Right renal pelvis (tissue), 4 donors: ENCODE data around the gene ANXA2. TPM values are rescaled to one million over a fixed set of nuclear protein-coding genes. Genes with fewer than 3 reads are reported as not detected.
"Not testable (repeated sequence)": the region's sequence is repeated elsewhere in the genome, so short reads cannot be mapped to it uniquely, and the experiment has no call there.

ENCODE experiments used
- DNase-seq, 4 donors: peaks; one replicate each; pipeline ENCODE4 v3.0.0-alpha.2; 2013; ENCODE audit warnings: low read depth in 4 of 4, low spot score in 3 of 4, missing footprints in 1 of 4
- polyA plus RNA-seq, 4 donors: library from polyadenylated mRNA; unstranded; fragments of 120-200 nt; gene quantifications; one replicate each; pipeline ENCODE4 v1.2.1, GENCODE V29; 2013; ENCODE audit not compliant: insufficient read length in 4 of 4

The ANXA2 gene
- polyA plus RNA-seq, 4 donors: 530 to 617 (median 572) TPM

DNA sequence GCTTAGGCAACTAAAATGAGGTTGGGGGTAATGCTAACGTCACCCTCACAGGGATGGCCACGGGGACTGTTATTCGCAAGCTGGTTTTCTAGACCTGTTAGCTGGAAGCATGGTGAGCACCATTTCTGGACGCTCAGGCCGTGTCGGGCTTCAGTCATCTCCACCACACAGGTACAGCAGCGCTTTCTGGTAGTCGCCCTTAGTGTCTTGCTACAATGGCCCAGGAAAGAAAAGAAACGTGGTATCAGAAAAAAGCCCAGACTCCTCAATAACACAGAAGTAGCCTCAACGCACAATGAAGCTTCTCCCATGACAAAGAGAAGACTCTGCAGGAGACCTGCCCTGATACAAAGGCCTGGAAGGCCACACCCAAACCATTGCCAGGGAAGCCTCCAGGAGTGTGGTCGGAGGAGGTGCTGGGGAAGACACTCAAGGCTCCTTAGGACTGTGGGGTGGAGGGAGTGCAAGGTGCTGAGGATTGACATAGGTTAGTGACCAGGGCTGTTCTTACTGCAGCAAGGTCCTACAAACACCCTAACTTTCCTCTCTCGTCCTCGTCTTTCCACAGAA lies 50.2 kb downstream of the ANXA2 start:
- no peak for DNase-seq

- DNase-seq: no peak
Observed at GRCh38 chr15:60346653-60347052, 51.1 kb downstream of the ANXA2 start.

DNA sequence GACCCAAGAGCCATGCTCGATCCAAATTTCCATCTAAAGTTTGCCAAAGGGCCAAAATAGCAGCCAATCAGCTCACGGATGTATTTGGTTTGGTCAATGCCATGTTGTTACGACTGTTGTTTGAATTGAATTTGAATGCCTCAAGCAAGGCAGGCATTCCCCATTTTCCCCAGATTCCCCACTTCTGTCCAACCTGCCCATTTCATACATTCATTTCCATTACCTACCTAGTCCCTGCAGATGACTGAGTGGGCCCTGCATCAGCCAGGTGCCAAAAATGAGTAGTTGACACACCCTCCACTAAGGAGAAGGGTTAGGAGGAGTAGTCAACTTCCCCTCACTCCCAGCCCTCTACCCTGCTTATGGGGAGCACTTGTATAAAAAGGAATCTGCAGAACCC lies 51.7 kb downstream of the ANXA2 start:
- no peak for DNase-seq

DNA sequence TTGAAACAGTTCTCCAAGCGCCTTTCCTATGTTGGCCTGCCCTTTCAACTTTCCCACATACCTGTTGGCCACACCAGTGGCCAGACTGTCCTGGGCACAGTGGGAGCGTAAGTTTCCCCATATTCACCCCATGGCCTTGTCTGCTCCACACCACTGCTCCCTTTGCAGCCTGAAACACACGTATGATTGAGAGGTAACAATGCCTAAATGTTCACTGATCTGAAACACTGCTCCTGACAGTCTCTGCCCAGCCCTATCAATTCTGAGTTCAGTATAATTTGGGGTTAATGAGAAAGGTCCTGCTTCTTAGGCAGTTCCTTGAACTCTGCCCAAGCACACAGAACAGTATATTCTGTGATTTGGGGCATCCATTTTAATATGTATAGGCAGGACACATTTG lies 52.2 kb downstream of the ANXA2 start:
- DNase-seq: no peak

DNA sequence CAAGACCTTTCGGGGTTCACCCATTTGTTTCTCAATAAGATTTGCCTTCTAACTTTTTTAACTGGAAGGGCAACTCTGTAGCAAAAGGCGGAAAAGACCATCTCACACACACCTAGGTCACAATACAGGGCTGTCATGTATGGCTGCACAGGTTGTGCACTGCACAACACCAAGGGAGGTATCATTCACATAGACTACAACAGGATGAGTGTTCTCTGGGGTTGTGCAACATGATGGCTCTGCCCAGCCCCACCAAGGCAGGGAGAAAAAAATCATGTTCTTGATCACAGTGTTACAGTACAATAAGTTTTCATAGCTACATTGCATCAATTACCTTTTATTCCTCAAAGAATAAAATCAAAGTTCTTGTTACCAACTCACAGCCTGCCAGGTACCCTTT lies 52.8 kb downstream of the ANXA2 start:
- no peak for DNase-seq

DNA sequence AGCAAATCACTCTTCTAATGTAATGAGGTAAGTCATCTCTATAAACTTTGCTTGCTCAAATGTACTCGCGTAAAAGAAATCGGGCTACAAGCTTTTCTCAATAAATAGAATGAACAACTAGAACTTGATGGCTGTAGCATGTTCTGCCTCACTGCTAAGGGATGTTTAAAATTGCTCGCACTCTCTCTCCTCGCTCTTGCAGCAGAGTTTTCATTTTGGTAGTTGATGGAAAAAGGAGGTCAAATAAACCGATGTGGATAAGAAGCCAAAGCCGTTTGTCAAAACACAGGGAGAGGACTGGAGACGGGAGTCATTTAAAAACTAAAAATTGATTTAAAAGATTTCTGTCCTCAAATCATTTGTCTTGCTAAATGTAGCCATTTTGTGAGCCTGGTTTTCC lies 53.3 kb downstream of the ANXA2 start:
- DNase-seq: no peak

- DNase-seq: no peak
Observed at GRCh38 chr15:60343221-60343970, 54.4 kb downstream of the ANXA2 start.

DNA sequence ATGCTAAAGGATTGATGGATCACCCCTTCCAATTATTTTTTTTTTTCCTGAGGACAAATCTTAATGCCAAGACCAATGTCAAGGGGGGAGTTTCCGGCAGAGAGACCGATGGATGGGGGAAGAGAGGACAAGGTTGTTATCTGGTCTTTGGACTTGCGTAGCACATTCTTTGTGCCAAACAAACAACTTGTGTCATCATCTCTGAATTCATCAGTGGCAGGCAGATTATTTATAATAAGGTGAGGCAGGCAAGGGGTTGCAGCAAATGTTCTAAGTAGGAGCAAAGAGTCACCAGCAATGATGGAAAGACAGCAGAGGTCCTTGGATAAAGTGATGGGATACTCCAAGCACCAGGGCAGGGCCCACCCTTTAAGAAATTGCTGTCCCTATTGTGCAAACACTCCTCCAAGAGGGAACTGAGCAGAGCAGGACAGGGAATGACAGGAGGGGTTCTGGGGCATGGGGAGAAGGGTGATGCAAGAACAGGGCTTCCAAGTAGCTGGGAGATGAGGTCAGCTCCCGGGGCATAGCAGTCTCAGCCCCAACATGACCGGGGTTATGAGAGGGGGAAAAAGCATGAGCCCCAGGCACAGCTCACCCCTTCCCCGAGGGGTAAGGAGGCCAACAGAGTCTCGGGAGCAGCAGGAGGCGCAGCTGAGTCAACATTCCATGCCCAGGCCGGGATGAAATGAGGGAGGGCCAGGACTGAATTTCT lies 57.4 kb downstream of the ANXA2 start:
- DNase-seq: no peak

GRCh38 chr15:60339236-60339635 lies 58.5 kb downstream of the ANXA2 start:
- DNase-seq: no peak

GRCh38 chr15:60338810-60339209 lies 59.0 kb downstream of the ANXA2 start:
- DNase-seq: no peak

DNA sequence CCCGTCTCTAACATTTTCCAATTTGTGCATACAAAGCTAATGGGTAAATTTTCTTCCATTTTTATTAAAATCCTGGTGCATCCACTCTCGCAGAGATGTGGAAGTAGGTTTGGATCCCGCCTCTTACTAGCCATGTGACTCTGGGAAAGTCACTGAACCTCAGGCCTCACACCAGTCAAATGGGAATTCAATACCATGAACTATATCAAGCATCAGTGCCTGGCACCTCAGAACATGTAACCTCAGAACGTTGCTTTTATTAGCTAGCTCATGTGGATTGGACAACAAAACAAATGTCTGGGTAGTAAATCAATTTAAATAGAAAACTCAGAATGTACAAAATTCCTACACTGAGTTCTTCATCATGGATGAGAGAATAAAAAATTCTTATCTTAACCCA lies 60.7 kb downstream of the ANXA2 start:
- no peak for DNase-seq

DNA sequence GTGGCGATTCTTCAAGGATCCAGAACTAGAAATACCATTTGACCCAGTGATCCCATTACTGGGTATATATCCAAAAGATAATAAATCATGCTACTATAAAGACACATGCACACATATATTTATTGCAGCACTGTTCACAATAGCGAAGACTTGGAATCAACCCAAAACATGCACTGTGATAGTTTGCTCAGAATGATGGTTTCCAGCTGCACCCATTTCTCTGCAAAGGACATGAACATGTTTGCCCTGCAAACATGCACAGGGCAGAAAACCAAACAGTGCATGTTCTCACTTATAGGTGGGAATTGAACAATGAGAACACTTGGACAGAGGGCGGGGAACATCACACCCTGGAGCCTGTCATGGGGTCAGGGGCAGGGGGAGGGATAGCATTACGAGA lies 62.5 kb downstream of the ANXA2 start:
- not testable (repeated sequence) for DNase-seq

DNA sequence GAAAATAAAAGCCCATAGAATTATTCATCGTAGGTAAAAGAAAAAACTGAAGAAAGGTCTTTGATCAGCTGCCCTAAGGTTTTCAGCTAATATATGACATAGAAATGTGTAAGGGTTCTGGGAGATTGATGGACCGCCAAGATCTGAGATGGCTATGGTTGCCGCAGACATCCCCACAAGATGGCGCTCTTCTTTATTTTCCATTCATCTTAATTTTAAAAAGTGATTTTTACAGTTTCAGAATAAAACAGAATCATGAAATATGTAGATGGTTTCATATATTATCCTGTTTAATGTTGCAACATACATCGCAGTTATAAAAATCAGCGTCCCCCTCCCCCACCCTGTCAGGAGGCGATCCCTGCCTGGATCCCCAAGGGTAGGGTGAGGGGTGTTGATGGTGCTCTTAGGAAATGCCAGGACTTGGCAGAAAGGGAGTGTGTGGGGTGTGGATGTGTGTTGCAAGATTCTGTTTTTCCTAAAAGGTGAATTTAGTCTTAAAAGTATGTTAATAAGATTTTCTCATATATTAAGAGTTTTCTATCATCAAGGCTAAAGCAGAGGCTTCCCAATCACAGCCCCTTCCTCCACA lies 68.8 kb downstream of the ANXA2 start:
- no peak for DNase-seq

GRCh38 chr15:60326824-60327654 lies 70.7 kb downstream of the ANXA2 start:
- DNase-seq: peak; percentile 49 to 70 (median 56)

- DNase-seq: no peak
Observed at GRCh38 chr15:60326343-60326742, 71.4 kb downstream of the ANXA2 start.

DNA sequence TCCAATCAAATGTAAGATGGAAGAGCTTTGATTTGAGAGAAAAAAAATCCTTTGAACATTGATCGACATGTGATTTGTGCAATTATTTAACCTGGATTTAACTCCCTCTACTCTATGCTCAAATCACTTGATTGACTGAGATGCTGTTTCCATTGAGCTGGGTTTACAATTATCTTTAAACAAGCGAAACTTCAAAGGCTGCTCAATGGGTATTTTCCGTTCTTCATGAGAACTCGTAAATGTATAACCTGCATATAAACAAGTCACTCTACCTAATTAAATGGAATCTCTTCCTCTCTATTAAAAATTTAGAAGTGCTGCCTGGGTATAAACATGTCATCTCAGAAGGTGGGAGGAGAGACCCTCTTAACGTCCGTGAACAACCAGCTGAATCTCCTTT lies 71.9 kb downstream of the ANXA2 start:
- DNase-seq: no peak

- no peak for DNase-seq
Observed at GRCh38 chr15:60324706-60325438, 72.9 kb downstream of the ANXA2 start.

DNA sequence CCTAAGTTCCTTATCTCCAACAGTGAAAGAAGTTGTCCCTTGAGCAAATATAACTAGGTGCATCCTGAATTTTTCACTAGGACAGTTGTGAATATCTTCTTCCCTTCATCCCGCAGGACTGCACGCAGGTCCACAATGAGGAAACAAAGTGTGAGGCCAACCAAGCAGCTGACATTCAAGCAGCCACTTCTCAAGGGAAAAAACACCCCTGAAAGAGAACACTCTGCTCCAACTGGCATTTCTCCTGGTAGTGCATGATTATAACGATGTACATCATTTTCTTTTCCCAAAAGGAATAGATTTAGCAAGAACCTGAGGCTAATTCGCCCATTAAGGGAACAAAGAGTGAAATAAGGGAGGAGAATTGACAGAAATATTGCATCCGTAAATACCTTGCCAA lies 74.5 kb downstream of the ANXA2 start:
- no peak for DNase-seq

- no peak for DNase-seq
Observed at GRCh38 chr15:60320365-60320764, 77.4 kb downstream of the ANXA2 start.
